ENCODE results near the gene CEP85.

Gene CEP85

GRCh38 chr1:26287033-26287711 is 53.2 kb downstream of the CEP85 start:
- Histone ChIP-seq H2AFZ (ENCODE audit: low read depth) (no peak overlapping the region), H3K27me3 (ENCODE audit: insufficient read depth, low read depth) (no peaks in the 10 kb centered on the region), H3K4me1 (ENCODE audit: low read depth, poor library complexity, severe bottlenecking) (no peaks in the 10 kb centered on the region), H3K4me2 (no peak overlapping the region), H3K36me3 (ENCODE audit: insufficient read depth) (no peaks in the 10 kb centered on the region), H3K27ac (no peak overlapping the region), H4K20me1 (ENCODE audit: insufficient read depth) (no peaks in the 10 kb centered on the region), H3K9ac (no peak overlapping the region), H3K79me2 (ENCODE audit: insufficient read depth, low read depth) (no peaks in the 10 kb centered on the region), H3K4me3 (IDR thresholded peaks at IDR 0.05; ENCODE audit: insufficient read depth, low read depth, low read length) (no peak overlapping the region)
- TF ChIP-seq CTCF (conservative IDR thresholded peaks at IDR 0.05; ENCODE audit: low read depth, low read length): no peak

- Histone ChIP-seq H3K4me2 (no peak overlapping the region), H3K36me3 (ENCODE audit: insufficient read depth) (no peaks in the 10 kb centered on the region), H3K79me2 (ENCODE audit: insufficient read depth, low read depth) (no peaks in the 10 kb centered on the region), H4K20me1 (ENCODE audit: insufficient read depth) (no peaks in the 10 kb centered on the region), H2AFZ (ENCODE audit: low read depth) (no peak overlapping the region), H3K27me3 (ENCODE audit: insufficient read depth, low read depth) (no peaks in the 10 kb centered on the region), H3K4me3 (IDR thresholded peaks at IDR 0.05; ENCODE audit: insufficient read depth, low read depth, low read length) (no peak overlapping the region), H3K27ac (no peak overlapping the region), H3K4me1 (ENCODE audit: low read depth, poor library complexity, severe bottlenecking) (no peaks in the 10 kb centered on the region), H3K9ac (no peak overlapping the region)
- no peak for TF ChIP-seq CTCF (conservative IDR thresholded peaks at IDR 0.05; ENCODE audit: low read depth, low read length)
Observed at GRCh38 chr1:26287811-26288210, 53.8 kb downstream of the CEP85 start.

- TF ChIP-seq CTCF (conservative IDR thresholded peaks at IDR 0.05; ENCODE audit: low read depth, low read length): no peak
- Histone ChIP-seq H3K27ac (no peak overlapping the region), H3K4me2 (no peak overlapping the region), H3K79me2 (ENCODE audit: insufficient read depth, low read depth) (no peaks in the 10 kb centered on the region), H2AFZ (ENCODE audit: low read depth) (no peak overlapping the region), H3K9ac (no peak overlapping the region), H3K4me1 (ENCODE audit: low read depth, poor library complexity, severe bottlenecking) (no peaks in the 10 kb centered on the region), H3K27me3 (ENCODE audit: insufficient read depth, low read depth) (no peaks in the 10 kb centered on the region), H3K4me3 (IDR thresholded peaks at IDR 0.05; ENCODE audit: insufficient read depth, low read depth, low read length) (no peak overlapping the region), H4K20me1 (ENCODE audit: insufficient read depth) (no peaks in the 10 kb centered on the region), H3K36me3 (ENCODE audit: insufficient read depth) (no peaks in the 10 kb centered on the region)
Observed at GRCh38 chr1:26288311-26288941, 54.4 kb downstream of the CEP85 start.

- Histone ChIP-seq H2AFZ (ENCODE audit: low read depth) (no peak overlapping the region), H3K27me3 (ENCODE audit: insufficient read depth, low read depth) (no peaks in the 10 kb centered on the region), H3K4me3 (IDR thresholded peaks at IDR 0.05; ENCODE audit: insufficient read depth, low read depth, low read length) (no peak overlapping the region), H3K9ac (no peak overlapping the region), H3K79me2 (ENCODE audit: insufficient read depth, low read depth) (no peaks in the 10 kb centered on the region), H3K27ac (no peak overlapping the region), H3K36me3 (ENCODE audit: insufficient read depth) (no peaks in the 10 kb centered on the region), H3K4me2 (no peak overlapping the region), H3K4me1 (ENCODE audit: low read depth, poor library complexity, severe bottlenecking) (no peaks in the 10 kb centered on the region), H4K20me1 (ENCODE audit: insufficient read depth) (no peaks in the 10 kb centered on the region)
- no peak for TF ChIP-seq CTCF (conservative IDR thresholded peaks at IDR 0.05; ENCODE audit: low read depth, low read length)
Observed at GRCh38 chr1:26289158-26290059, 55.4 kb downstream of the CEP85 start.

Measured in KMS-11 (cell line).